ENCODE results near the gene ENDOV.

DNA sequence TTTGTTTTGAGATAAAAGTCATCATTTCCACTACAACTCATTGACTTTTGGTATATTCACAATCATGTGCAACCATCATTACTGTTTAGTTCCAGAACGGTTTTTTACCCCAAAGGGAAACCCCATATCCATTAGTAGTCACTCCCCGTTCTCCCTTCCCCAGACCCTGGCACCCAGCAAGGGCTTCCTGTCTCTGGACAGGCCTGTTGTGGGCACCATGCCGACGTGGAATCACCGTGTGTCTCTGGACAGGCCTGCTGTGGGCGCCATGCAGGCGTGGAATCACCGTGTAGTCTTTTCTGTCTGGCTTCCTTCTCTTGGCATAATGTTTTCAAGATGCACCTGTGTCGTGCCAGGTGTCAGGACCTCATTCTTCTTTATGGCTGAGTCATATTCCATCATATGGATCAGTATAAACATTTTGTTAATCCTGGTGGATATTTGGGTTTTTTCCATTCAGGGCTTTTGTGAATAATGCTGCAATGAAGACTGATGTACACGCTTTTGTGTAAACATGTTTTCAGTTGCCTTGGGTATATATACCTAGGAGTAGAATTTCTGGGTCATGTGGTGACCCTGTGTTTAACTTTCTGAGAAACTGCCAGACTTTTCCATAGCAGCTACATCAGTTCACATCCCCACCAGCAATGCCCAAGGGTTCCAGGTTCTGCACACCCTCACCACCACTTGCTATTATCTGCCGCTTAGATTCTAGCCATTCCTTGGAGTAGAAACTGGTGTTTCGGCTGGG is 19.1 kb downstream of the ENDOV start:
- TF ChIP-seq CTCF (IDR thresholded peaks at IDR 0.05), result no peak
- no peak for TF ChIP-seq POLR2AphosphoS5 (IDR thresholded peaks at IDR 0.05)
- no peak for TF ChIP-seq POLR2A (IDR thresholded peaks at IDR 0.05)
- no peak for TF ChIP-seq EP300 (IDR thresholded peaks at IDR 0.05)
